Measurements from ENCODE around the gene SLC13A3.

The SLC13A3 gene

GRCh38 chr20:46523108-46523507 lies 128.2 kb downstream of the SLC13A3 start:
- DNase-seq (ENCODE audit: low spot score): no peak

- peak; percentile 81 for DNase-seq (ENCODE audit: low spot score)
Measured at GRCh38 chr20:46520976-46521579, 130.2 kb downstream of the SLC13A3 start.

GRCh38 chr20:46520540-46520939 lies 130.7 kb downstream of the SLC13A3 start:
- DNase-seq (ENCODE audit: low spot score): no peak

GRCh38 chr20:46519471-46520068 lies 131.7 kb downstream of the SLC13A3 start:
- DNase-seq (ENCODE audit: low spot score): no peak

- peak; percentile 97 for DNase-seq (ENCODE audit: low spot score)
Measured at GRCh38 chr20:46512943-46513844, 138.1 kb downstream of the SLC13A3 start, which contains the start of gene ZNF334. Gene ZNF334 (minus strand): TSS chr20:46513559. CDS start chr20:46512102, 1,457 bp downstream.

- no peak for DNase-seq (ENCODE audit: low spot score)
Measured at GRCh38 chr20:46509523-46509922, 141.7 kb downstream of the SLC13A3 start.

All from D341Med (cell line).